SW 1271 (cell line): Measurements from ENCODE around the gene RRP1.

Experiments used
- DNase-seq, 2 experiments: peaks; one replicate each; lab custom pipeline; 2025; lab: John Stamatoyannopoulos, UW

Gene RRP1

DNA sequence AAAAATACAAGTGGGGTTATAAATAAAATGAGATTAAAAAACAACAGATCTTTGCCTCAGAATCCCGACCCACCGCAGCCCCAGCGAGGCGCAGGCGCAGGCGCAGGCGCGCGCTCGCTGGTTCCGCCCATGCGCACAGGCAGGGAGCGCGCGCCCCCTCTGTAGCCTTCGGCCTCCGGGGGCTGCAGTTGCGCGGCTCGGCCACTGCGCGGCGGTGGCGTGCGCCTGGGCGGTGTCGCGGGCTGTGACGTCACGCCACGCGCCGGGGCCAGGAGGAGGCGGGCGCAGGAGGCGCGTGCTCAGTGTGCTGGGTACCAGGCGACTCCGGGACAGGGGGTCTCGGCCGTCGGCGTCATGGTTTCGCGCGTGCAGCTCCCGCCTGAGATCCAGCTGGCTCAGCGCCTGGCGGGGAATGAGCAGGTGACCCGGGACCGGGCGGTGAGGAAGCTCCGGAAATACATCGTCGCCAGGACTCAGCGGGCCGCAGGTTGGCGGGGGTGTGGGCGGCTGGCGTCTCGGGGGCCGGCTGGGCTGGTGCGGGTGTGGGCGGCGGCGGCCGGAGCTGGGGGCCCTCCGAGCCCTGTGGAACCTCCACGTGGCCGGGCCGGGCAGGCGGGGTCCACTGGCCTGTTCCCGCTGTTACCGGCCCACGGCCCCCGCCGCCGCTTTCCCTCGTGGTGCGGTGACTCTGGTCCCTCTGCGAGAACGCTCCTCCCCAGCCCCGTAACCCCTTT lies at the start of gene RRP1:
Gene RRP1 (plus strand): TSS at position 302 of the 734 bp plus-strand sequence. CDS start 53 bp downstream, at position 355.
- peak; percentile 52 to 78 for DNase-seq

DNA sequence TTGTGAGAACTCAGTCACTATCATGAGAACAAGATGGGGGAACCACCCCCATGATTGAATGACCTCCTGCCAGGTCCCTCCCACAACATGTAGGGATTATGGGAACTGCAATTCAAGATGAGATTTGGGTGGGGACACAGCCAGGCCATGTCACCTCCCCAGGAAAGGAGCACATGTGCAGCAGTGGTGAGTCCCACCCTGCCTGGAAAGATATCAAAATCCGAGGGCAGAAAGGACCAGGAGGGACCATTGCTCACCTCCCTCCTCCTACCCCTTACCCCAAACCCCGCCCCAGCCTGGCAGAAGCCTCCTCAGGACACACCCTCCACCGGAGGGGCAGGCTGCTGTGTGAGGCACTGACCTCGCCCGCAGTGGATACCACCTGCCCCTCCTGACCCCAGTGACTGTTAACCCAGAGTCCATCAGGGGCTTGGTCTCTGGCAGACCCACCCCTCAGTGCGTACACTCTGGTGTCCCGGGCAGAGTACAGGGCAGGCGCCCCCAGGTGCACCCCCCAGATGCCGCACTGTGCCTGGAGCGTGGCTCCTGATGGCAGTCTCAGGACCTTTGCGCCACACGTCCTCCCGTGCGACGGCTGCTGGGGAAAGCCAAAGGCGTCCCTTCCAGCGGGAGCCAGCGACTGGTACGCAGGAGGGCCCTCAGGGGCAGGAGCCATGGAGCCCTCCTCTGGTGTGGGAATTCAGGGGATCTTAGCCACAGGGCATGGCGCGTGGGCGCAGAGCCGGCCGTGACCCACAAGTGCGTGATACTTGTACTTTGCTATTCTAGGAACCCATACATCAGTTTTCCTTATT lies 49.5 kb upstream of the RRP1 start:
- DNase-seq, result no peak

DNA sequence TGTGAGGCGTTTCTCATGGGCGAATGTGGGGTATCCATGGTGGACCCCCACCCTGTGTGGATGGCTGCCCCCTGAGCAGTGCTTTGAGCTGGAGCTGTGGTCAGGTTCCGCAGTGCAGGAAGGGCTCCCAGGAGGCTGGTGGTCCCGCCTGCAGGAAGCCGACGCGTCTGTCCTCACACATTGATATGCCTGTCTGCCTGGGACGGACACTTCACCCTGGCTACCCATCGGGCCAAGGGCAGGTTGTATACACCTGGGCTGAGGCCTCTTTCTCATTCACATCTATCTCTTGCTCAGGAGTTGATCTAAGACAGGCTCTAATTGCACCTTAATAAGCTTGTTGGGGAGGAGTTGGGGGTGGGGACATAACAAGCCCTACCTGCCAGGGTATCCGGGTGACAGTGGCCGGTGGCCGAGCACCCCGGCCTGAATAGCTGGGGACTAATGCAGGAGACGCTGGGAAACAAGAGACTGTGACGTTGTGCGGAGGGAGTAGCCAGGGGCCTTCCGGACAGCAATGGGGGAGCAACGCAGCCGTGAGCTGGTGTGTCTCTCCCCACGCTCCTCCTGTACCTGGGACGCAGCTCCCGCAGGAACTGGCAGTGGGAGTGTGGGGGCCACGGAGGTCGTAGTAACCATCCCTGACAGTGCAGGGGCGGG lies 48.8 kb upstream of the RRP1 start:
- DNase-seq, result peak in 1 of 2 experiments; percentile 35

- DNase-seq, result no peak
These were observed 47.8 kb upstream of the RRP1 start for GRCh38 chr21:43741423-43742096.

- no peak for DNase-seq
These were observed 45.4 kb upstream of the RRP1 start for GRCh38 chr21:43743947-43744346.

GRCh38 chr21:43744725-43745124 lies 44.7 kb upstream of the RRP1 start:
- no peak for DNase-seq

- no peak for DNase-seq
These were observed 43.4 kb upstream of the RRP1 start for GRCh38 chr21:43745772-43746517.

GRCh38 chr21:43748622-43749021 lies 40.8 kb upstream of the RRP1 start:
- DNase-seq, result no peak

DNA sequence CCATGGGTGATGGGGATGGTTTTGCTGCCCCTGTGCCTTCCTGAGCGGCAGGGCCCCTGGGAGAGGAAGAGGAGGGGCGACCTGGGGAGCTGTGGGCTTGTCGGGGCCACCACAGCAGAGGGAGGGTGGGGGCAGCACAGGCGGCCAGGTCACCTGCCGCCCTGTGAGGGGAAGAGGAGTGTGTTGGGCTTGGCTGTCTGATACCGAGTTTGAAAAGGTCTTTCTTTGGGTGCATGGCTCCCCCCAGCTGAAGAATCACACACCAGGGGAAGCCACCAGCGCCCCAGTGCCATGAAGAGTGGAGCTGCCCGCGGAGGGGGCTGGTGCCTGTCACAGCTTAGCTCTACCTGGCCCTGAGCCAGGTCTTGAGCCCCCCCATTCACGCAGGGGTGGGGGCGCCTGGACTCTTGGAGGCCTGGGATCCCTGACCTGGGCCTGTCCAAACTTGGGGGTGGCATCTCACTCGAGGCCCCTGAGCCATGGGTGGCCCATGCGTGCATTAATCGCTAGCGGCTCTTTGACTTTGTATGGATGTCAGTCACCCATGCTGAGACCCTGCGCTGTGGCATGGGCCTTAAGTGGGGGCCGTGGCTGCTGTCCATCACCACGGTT lies 39.6 kb upstream of the RRP1 start:
- no peak for DNase-seq

DNA sequence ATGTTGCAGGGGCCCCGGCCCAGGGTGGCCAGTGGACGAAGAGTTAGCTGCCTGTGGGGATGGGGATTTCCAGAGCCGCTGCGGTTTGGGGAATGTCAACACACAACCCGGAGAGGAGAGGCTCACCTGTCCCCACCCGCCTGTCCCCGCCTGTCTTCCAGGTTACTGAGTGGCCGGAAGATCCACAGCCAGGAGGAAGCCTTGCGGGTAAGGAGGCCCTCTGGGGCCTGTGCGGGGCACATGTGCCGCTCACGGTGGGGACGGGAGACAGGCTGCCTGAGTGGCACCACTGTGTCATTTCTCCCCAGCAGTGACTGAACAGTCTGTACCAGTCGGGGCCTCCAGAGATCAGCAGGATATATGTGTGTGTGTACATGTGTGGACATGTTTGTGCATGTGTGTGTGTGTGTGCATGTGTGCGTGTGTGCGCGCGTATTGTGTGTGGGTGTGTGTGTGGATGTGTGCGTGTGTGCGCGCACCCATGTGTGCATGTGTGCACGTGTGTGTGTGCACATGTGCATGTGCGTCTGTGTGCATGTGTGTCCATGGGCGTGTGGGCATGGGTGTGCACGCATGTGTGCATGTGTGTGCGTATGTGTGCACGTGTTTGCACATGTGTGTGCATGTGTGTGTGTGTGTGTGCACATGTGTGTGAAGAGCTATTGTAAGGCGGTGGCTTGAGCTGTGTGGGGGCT lies 38.9 kb upstream of the RRP1 start:
- no peak for DNase-seq

- no peak for DNase-seq
These were observed 37.3 kb upstream of the RRP1 start for GRCh38 chr21:43751955-43752591.

- DNase-seq, result no peak
These were observed 36.5 kb upstream of the RRP1 start for GRCh38 chr21:43752758-43753438.

- DNase-seq, result no peak
These were observed 36.0 kb upstream of the RRP1 start for GRCh38 chr21:43753439-43753799.

GRCh38 chr21:43754948-43755781 lies 34.2 kb upstream of the RRP1 start:
- no peak for DNase-seq

DNA sequence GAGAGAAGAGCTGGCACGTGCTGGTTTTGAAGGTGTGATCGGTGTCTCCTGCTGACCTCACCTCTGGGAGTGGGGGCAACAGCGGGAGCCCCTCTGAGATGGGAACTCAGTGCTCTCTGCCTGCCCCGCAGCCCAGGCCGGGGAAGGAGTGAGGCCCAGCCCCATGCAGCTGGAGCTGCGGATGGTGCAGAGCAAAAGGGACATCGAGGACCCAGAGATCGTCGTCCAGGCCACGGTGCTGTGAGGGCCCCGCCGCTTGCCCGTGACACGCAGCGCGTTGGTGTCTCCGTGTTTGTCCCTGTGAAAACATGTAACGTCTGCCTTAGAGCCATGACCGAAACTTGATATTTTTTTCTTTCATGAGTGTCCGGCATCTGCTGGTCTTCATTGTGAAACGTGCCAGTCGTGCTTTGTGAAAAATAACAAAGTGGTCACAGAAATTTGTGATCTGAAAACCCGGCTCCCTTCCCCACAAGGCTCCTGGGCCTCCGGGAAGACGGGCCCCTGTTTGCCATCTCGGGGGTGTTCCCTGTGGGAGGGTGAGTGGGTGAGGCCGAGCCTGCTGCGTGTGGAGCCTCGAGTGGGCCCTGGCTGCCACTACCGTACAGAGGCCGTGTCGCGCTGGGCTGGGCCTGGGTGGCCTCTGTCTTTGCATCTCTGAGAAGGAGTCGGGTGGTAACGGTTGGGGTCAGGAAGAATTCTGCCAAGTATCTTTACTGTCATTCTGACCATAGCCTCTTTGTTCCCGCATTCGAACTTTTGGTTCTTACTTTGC lies 33.4 kb upstream of the RRP1 start:
- no peak for DNase-seq

- DNase-seq, result no peak
These were observed 31.8 kb upstream of the RRP1 start for GRCh38 chr21:43757601-43758000.

DNA sequence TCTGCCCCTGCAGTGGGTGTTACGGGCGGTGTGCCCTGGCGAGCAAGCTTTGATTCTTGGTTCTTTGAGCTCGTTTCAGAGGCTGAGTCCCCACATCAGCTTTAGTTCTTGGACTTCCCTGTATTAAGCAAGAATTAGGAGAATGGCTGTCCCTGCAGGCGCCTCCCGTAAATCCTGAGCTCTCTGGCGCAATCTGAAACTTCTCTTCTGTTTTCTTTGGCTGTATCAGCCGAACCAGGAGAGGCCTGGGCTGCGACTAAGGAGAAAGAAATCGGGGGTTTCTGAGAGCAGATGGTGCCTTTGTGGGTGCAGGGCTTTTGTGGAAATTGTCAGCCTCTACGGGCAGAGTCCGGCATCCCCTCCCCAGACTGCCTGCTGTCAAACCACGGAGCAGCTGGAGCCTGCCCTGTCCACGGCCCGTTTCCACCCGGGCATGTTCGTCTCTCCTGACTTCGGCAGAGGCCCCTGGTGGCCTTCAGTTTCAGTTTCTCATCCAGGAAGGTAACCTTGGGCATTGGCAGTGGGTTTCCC lies 31.2 kb upstream of the RRP1 start:
- DNase-seq, result no peak
